GM12872 (cell line): ENCODE results near the gene KRT80.

ENCODE experiments used
- CTCF ChIP-seq: IDR thresholded peaks from 3 replicates; pipeline ENCODE4 v1.5.1; 2011; ENCODE audit warnings: low read depth, mild to moderate bottlenecking, low read length, moderate library complexity; ENCODE audit not compliant: insufficient read depth

Gene KRT80

DNA sequence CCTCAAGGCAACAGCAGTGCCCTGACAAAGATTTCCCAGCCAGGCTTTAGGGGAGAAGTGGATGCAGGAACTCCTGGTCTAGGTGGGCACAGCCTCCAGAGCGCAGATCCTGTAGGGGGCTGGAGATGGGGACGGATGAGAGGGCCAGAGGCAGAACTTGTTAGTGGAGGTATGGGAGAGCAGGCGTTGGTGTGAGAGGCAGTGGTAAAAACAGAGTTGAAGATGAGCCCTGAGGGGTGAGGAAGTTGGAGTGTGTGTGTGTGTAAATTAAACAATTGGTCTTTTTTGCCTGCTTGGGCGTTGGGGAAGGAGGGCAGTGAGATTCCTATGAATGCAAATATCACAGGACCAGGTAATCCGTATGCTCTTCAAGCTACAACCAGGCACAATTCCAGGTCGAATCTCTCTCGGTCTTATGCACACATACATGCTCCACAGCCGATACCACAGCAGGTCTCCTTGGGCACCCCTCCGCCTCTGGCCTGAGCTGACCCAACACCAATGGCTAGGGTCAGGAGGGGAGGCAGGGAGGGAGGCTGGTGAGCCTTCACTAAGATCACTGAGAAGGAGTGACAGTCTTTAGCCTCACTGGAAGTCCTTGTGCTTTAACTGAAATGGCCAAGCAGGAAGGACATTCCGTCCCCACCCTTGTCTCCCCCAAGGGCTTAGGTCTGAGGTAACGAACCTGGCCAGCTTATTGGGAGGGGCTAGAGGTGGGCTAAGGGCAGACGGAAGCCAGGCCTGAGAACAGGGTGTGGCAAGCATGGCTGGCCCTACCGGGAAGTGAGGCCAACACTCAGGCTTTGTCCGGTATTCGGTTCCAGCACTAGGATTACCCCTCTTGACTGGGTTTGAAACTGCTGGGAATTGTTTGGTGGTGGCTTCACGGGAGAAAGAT is 39.7 kb upstream of the KRT80 start:
- no peak for TF ChIP-seq CTCF

- TF ChIP-seq CTCF = no peak
Observed at GRCh38 chr12:52230364-52231281, 38.8 kb upstream of the KRT80 start.

DNA sequence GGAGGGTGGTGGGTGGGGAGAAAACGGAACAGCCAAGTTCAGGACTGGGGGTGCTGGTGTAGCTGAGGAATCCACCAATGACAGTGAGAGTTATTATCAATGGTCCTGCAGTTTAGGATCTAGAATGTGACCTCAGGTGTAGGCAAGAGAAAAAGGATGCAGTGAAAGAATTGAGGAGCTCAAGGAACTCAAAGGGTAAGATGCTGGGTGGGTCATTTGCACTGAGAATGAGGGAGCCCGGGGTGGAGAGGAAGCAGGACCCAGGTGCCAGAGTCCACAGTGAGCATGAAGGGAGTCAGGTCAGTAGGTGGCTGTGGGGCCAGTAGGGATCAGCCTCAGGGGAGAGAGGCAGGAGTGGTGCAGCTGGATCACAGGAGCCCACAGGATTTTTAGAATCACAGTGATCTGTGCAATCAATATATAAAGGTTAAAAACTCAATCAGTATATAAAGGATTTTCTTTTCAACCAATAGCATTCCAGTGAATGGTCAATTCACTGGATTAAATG is 38.1 kb upstream of the KRT80 start:
- no peak for TF ChIP-seq CTCF

DNA sequence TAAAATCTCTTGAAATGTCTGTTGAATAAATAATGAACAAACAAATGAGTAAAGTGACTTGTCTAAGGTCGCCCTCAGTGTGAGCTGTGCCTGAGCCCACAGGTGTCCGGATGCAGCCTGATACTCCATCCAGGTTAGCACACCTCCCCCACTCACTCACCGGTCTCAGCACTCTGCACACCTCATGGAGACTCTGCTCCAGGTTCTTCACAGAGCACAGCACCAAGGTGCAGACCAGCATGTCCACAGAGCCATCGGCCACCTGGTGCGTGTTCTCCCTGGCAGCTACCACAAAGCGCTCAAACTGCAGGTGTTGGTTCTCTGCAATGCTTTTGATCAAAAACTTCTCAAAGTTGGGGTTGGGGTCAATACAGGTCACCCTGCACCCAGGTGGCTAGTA is 37.1 kb upstream of the KRT80 start:
- no peak for TF ChIP-seq CTCF

DNA sequence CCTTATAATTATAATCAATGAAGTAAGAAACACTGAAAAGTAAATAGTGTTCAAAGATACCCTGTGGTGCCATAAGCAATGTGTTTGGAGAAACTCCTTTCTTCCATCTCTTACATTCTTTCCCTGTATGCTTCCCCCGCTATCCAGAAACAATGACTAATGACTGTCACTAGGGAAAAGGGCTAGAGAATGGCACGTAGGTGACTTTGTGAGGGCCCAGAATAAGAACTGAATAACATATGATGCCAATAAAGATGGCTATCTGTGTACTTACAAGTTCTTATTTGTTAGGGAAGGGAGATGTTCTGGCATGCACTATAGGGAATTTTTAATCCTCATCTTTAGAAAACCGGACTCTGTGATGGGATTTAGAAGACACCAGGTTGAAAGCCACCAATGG is 36.6 kb upstream of the KRT80 start:
- TF ChIP-seq CTCF = no peak

GRCh38 chr12:52227606-52228166 is 35.9 kb upstream of the KRT80 start:
- TF ChIP-seq CTCF = no peak

- TF ChIP-seq CTCF = no peak
Observed at GRCh38 chr12:52226446-52226845, 34.6 kb upstream of the KRT80 start.
